GM04503 (cell line): ENCODE data around the gene NAT9.

Source experiments
- DNase-seq: peaks from one replicate; pipeline ENCODE4 v3.0.0-alpha.2; 2012; ENCODE audit warnings: low read depth

Gene NAT9

GRCh38 chr17:74776044-74776962 lies at the start of gene NAT9:
TSS of gene NAT9 (minus strand) at chr17:74776345. CDS start at chr17:74775698, 647 bp downstream.
- DNase-seq, result peak; percentile 57

- no peak for DNase-seq
Observed at GRCh38 chr17:74824961-74825627, 48.9 kb upstream of the NAT9 start.

GRCh38 chr17:74822939-74823367 lies 46.8 kb upstream of the NAT9 start:
- DNase-seq, result no peak

GRCh38 chr17:74822335-74822938 lies 46.3 kb upstream of the NAT9 start:
- no peak for DNase-seq

- no peak for DNase-seq
Observed at GRCh38 chr17:74821655-74822334, 45.6 kb upstream of the NAT9 start.

- DNase-seq, result no peak
Observed at GRCh38 chr17:74819801-74820436, 43.8 kb upstream of the NAT9 start.

- DNase-seq, result no peak
Observed at GRCh38 chr17:74818291-74818938, 42.3 kb upstream of the NAT9 start.

- DNase-seq, result no peak
Observed at GRCh38 chr17:74816905-74817620, 40.9 kb upstream of the NAT9 start.

GRCh38 chr17:74815550-74816370 lies 39.6 kb upstream of the NAT9 start:
- DNase-seq, result no peak

- DNase-seq, result no peak
Observed at GRCh38 chr17:74815067-74815466, 38.9 kb upstream of the NAT9 start.

- DNase-seq, result no peak
Observed at GRCh38 chr17:74814453-74814852, 38.3 kb upstream of the NAT9 start.

GRCh38 chr17:74812109-74813009 lies 36.2 kb upstream of the NAT9 start:
- no peak for DNase-seq

- no peak for DNase-seq
Observed at GRCh38 chr17:74810699-74811485, 34.7 kb upstream of the NAT9 start.

GRCh38 chr17:74808714-74809430 lies 32.7 kb upstream of the NAT9 start:
- no peak for DNase-seq

- DNase-seq, result no peak
Observed at GRCh38 chr17:74807925-74808324, 31.8 kb upstream of the NAT9 start.

GRCh38 chr17:74807441-74807840 lies 31.3 kb upstream of the NAT9 start:
- no peak for DNase-seq

- no peak for DNase-seq
Observed at GRCh38 chr17:74806334-74806733, 30.2 kb upstream of the NAT9 start.
